Measurements from ENCODE around the gene PFKL. TPM values are rescaled to one million over a fixed set of nuclear protein-coding genes. Genes with fewer than 3 reads are reported as not detected.

PFKL gene
- total RNA-seq, 4 donors from 2014 or later, result 94.6 to 155 (median 141) TPM

- TF ChIP-seq POLR2A (IDR thresholded peaks at IDR 0.05) (no peak), EP300 (IDR thresholded peaks at IDR 0.05) (no peak)
- TF ChIP-seq, protein P1, sequence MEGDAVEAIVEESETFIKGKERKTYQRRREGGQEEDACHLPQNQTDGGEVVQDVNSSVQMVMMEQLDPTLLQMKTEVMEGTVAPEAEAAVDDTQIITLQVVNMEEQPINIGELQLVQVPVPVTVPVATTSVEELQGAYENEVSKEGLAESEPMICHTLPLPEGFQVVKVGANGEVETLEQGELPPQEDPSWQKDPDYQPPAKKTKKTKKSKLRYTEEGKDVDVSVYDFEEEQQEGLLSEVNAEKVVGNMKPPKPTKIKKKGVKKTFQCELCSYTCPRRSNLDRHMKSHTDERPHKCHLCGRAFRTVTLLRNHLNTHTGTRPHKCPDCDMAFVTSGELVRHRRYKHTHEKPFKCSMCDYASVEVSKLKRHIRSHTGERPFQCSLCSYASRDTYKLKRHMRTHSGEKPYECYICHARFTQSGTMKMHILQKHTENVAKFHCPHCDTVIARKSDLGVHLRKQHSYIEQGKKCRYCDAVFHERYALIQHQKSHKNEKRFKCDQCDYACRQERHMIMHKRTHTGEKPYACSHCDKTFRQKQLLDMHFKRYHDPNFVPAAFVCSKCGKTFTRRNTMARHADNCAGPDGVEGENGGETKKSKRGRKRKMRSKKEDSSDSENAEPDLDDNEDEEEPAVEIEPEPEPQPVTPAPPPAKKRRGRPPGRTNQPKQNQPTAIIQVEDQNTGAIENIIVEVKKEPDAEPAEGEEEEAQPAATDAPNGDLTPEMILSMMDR (IDR thresholded peaks at IDR 0.05), result no peak
- Histone ChIP-seq H3K4me3 (no peak overlapping the region), H3K9me3 (no peaks in the 10 kb centered on the region), H3K27me3 (peaks cover 0 to 22% of the 10 kb centered on the region in 2 donors), H3K27ac (no peak overlapping the region), H3K36me3 (no peaks in the 10 kb centered on the region), H3K4me1 (peaks cover 0 to 13% (median 2%) of the 10 kb centered on the region in 4 donors)
- WGBS, 2 donors, result 75 to 87% methylated on average over 12 to 13 of the region's 24 CpGs
- DNase-seq (ENCODE audit: low spot score in 2 of 2), result no peak
Measured at GRCh38 chr21:44289381-44290010, 10.4 kb upstream of the PFKL start.

DNA sequence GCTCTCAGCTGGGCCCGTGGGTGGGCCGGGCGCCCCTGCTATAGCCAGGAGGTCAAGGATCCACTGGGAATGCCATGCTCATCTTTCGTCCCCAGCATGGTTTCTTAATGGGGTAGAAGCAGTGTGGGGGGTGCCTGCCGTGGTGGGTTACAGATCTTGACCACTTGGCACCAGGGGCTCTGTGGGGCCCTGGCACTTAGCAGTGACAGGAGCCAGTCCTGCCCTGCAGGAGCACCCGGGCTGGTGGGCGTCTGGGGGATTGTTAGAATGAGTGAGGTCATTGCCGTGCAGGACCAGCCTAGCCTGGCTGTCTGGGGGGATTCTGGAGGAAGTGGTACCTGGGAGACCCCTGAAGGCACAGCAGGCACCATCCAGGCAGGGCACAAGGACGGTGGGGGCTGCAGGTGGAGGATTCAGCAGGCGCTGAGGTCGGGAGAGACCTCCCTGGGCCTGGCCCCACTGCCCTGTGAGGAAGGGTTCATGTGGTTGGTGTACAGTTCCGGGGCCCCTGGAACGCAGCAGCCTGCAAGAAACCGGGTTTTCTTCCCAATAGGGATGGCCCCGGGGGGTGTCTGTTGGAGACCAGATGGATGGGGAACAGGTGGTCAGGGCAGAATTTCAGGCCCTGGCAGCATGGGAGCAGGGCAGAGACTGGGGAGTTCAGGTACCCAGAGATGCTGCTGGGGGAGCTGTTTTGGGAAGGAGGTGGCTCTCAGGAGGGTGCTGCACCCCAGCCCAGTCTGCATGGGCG lies 9.4 kb upstream of the PFKL start:
- WGBS, 2 donors, result 74 to 77% methylated on average over 16 of the region's 16 CpGs
- no peak for TF ChIP-seq POLR2A (IDR thresholded peaks at IDR 0.05)
- TF ChIP-seq, protein P1 (IDR thresholded peaks at IDR 0.05), result no peak
- TF ChIP-seq EP300 (IDR thresholded peaks at IDR 0.05), result no peak
- Histone ChIP-seq H3K36me3 (no peaks in the 10 kb centered on the region), H3K27me3 (peaks cover 0 to 22% of the 10 kb centered on the region in 2 donors), H3K27ac (no peak overlapping the region), H3K4me1 (peaks cover 0 to 19% (median 9%) of the 10 kb centered on the region in 4 donors), H3K4me3 (no peak overlapping the region), H3K9me3 (no peaks in the 10 kb centered on the region)
- DNase-seq (ENCODE audit: low spot score in 2 of 2), result no peak

- Histone ChIP-seq H3K4me1 (peaks cover 0 to 11% (median 10%) of the 10 kb centered on the region in 4 donors), H3K27ac (no peak overlapping the region), H3K36me3 (no peaks in the 10 kb centered on the region), H3K27me3 (peaks cover 0 to 17% of the 10 kb centered on the region in 2 donors), H3K9me3 (no peaks in the 10 kb centered on the region), H3K4me3 (no peak overlapping the region)
- TF ChIP-seq EP300 (IDR thresholded peaks at IDR 0.05), result no peak
- TF ChIP-seq, protein P1 (IDR thresholded peaks at IDR 0.05), result no peak
- WGBS, 2 donors, result 79% methylated on average over 26 of the region's 33 CpGs
- DNase-seq (ENCODE audit: low spot score in 2 of 2), result no peak
Measured at GRCh38 chr21:44291078-44291935, 8.5 kb upstream of the PFKL start.

GRCh38 chr21:44291936-44292811 lies 7.7 kb upstream of the PFKL start:
- H3K4me3 ChIP-seq, result no peak overlapping the region
- no peaks in the 10 kb centered on the region for H3K36me3 ChIP-seq
- H3K9me3 ChIP-seq, result no peaks in the 10 kb centered on the region
- no peak overlapping the region for H3K27ac ChIP-seq
- DNase-seq (ENCODE audit: low spot score in 2 of 2), result no peak
- TF ChIP-seq, protein P1 (IDR thresholded peaks at IDR 0.05), result no peak
- no peak for TF ChIP-seq POLR2A (IDR thresholded peaks at IDR 0.05)
- no peak for TF ChIP-seq EP300 (IDR thresholded peaks at IDR 0.05)
- peaks cover 0 to 13% (median 10%) of the 10 kb centered on the region in 4 donors for H3K4me1 ChIP-seq
- 61 to 62% methylated on average over 17 to 21 of the region's 25 CpGs for WGBS, 2 donors
- H3K27me3 ChIP-seq, result peaks cover 0 to 8% of the 10 kb centered on the region in 2 donors

Measured in tibial nerve (tissue), 4 donors.